ENCODE data around the gene TPI1. TPM values are rescaled to one million over a fixed set of nuclear protein-coding genes. Genes with fewer than 3 reads are reported as not detected.

The TPI1 gene
- total RNA-seq, 1 experiment from 2014 or later = 1,259 TPM

- intact Hi-C loops (cut with micrococcal nuclease) = no loop called here
- Histone ChIP-seq H3K4me3 (ENCODE audit: low read length) (no peak overlapping the region), H3K4me1 (ENCODE audit: insufficient read depth, low read length) (no peaks in the 10 kb centered on the region), H3K9ac (ENCODE audit: low read length) (no peak overlapping the region), H3F3A (ENCODE audit: low read length, unreplicated experiment) (no peaks in the 10 kb centered on the region), H3K27me3 (ENCODE audit: low read length) (no peaks in the 10 kb centered on the region), H3K4me2 (ENCODE audit: low read length) (no peak overlapping the region), H3K9me2 (replicated peaks; ENCODE audit: low read length) (no peaks in the 10 kb centered on the region), H3K9me3 (ENCODE audit: low read length) (no peaks in the 10 kb centered on the region), H2AFZ (ENCODE audit: low read length) (no peak overlapping the region), H3K27ac (ENCODE audit: low read length) (no peak overlapping the region), H4K20me1 (ENCODE audit: low read length) (no peaks in the 10 kb centered on the region), H3K79me2 (ENCODE audit: low read length) (no peaks in the 10 kb centered on the region), H3K36me3 (ENCODE audit: low read depth, low read length) (no peaks in the 10 kb centered on the region)
- POLR2A ChIA-PET (ENCODE audit: unreplicated experiment) = no interaction called here
- DNase-seq (no peak), ATAC-seq (no peak)
- BruUV-seq (replicated peaks) = no TSS peak
- no peak for TF ChIP-seq EZH2 (IDR thresholded peaks at IDR 0.05; ENCODE audit: low read length, unreplicated experiment)
- CTCF ChIA-PET = no interaction called here
Measured at GRCh38 chr12:6842075-6842474, 25.3 kb upstream of the TPI1 start.

GRCh38 chr12:6843118-6843902 lies 24.0 kb upstream of the TPI1 start:
- H3K9me2 ChIP-seq (replicated peaks; ENCODE audit: low read length) = no peaks in the 10 kb centered on the region
- H4K20me1 ChIP-seq (ENCODE audit: low read length) = no peaks in the 10 kb centered on the region
- DNase-seq (peak; percentile 22), ATAC-seq (peak; percentile 55; the same call in 1 of the 2 replicates)
- H3K4me1 ChIP-seq (ENCODE audit: insufficient read depth, low read length) = no peaks in the 10 kb centered on the region
- H3K27ac ChIP-seq (ENCODE audit: low read length) = no peak overlapping the region
- intact Hi-C loops (cut with micrococcal nuclease) = no loop called here
- H3K4me2 ChIP-seq (ENCODE audit: low read length) = no peak overlapping the region
- H3K9me3 ChIP-seq (ENCODE audit: low read length) = no peaks in the 10 kb centered on the region
- H3K36me3 ChIP-seq (ENCODE audit: low read depth, low read length) = no peaks in the 10 kb centered on the region
- H3K79me2 ChIP-seq (ENCODE audit: low read length) = no peaks in the 10 kb centered on the region
- CTCF ChIA-PET = no interaction called here
- no peak overlapping the region for H2AFZ ChIP-seq (ENCODE audit: low read length)
- TF ChIP-seq CTCF (conservative IDR thresholded peaks at IDR 0.05; ENCODE audit: low read depth, low read length) (0 out of 2 replicates have a peak, but pooled peaks have one; percentile 12), EZH2phosphoT487 (IDR thresholded peaks at IDR 0.05; ENCODE audit: borderline replicate concordance, low read length) (no peak)
- H3K4me3 ChIP-seq (ENCODE audit: low read length) = no peak overlapping the region
- no TSS peak for BruUV-seq (replicated peaks)
- POLR2A ChIA-PET (ENCODE audit: unreplicated experiment) = no interaction called here
- H3K9ac ChIP-seq (ENCODE audit: low read length) = no peak overlapping the region
- H3F3A ChIP-seq (ENCODE audit: low read length, unreplicated experiment) = no peaks in the 10 kb centered on the region
- H3K27me3 ChIP-seq (ENCODE audit: low read length) = no peaks in the 10 kb centered on the region

- POLR2A ChIA-PET (ENCODE audit: unreplicated experiment) = no interaction called here
- Histone ChIP-seq H2AFZ (ENCODE audit: low read length) (no peak overlapping the region), H3K4me2 (ENCODE audit: low read length) (no peak overlapping the region), H4K20me1 (ENCODE audit: low read length) (no peaks in the 10 kb centered on the region), H3K4me1 (ENCODE audit: insufficient read depth, low read length) (peaks cover 10% of the 10 kb centered on the region; the same call in 1 of the 2 replicates), H3K79me2 (ENCODE audit: low read length) (peaks cover 17% of the 10 kb centered on the region), H3K4me3 (ENCODE audit: low read length) (no peak overlapping the region), H3K9ac (ENCODE audit: low read length) (no peak overlapping the region), H3K9me3 (ENCODE audit: low read length) (no peaks in the 10 kb centered on the region), H3K9me2 (replicated peaks; ENCODE audit: low read length) (no peaks in the 10 kb centered on the region), H3K27me3 (ENCODE audit: low read length) (no peaks in the 10 kb centered on the region), H3K36me3 (ENCODE audit: low read depth, low read length) (peaks cover 8% of the 10 kb centered on the region; the same call in 1 of the 2 replicates), H3K27ac (ENCODE audit: low read length) (no peak overlapping the region), H3F3A (ENCODE audit: low read length, unreplicated experiment) (no peaks in the 10 kb centered on the region)
- TF ChIP-seq EZH2phosphoT487 (IDR thresholded peaks at IDR 0.05; ENCODE audit: borderline replicate concordance, low read length) = no peak
- TF ChIP-seq EZH2 (IDR thresholded peaks at IDR 0.05; ENCODE audit: low read length, unreplicated experiment) = no peak
- TF ChIP-seq CTCF (conservative IDR thresholded peaks at IDR 0.05; ENCODE audit: low read depth, low read length) = no peak
- intact Hi-C loops (cut with micrococcal nuclease) = no loop called here
- CTCF ChIA-PET = no interaction called here
- BruUV-seq (replicated peaks) = no TSS peak
- DNase-seq (no peak), ATAC-seq (no peak)
Measured at GRCh38 chr12:6845395-6845794, 21.9 kb upstream of the TPI1 start.
